Measurements from ENCODE around the gene DCUN1D2.

The DCUN1D2 gene

GRCh38 chr13:113519556-113519955 lies 29.0 kb upstream of the DCUN1D2 start:
- no peak for DNase-seq (ENCODE audit: low read depth)

- no peak for DNase-seq (ENCODE audit: low read depth)
Measured at GRCh38 chr13:113518076-113518803, 27.7 kb upstream of the DCUN1D2 start.

GRCh38 chr13:113514847-113515246 lies 24.3 kb upstream of the DCUN1D2 start:
- DNase-seq (ENCODE audit: low read depth), result no peak

- DNase-seq (ENCODE audit: low read depth), result no peak
Measured at GRCh38 chr13:113513761-113514160, 23.2 kb upstream of the DCUN1D2 start.

- no peak for DNase-seq (ENCODE audit: low read depth)
Measured at GRCh38 chr13:113511361-113511760, 20.9 kb upstream of the DCUN1D2 start.

GRCh38 chr13:113510871-113511270 lies 20.4 kb upstream of the DCUN1D2 start:
- no peak for DNase-seq (ENCODE audit: low read depth)

- no peak for DNase-seq (ENCODE audit: low read depth)
Measured at GRCh38 chr13:113509989-113510388, 19.5 kb upstream of the DCUN1D2 start.

- DNase-seq (ENCODE audit: low read depth), result no peak
Measured at GRCh38 chr13:113508521-113509254, 18.2 kb upstream of the DCUN1D2 start.

- no peak for DNase-seq (ENCODE audit: low read depth)
Measured at GRCh38 chr13:113507505-113508345, 17.2 kb upstream of the DCUN1D2 start.

GRCh38 chr13:113506871-113507388 lies 16.4 kb upstream of the DCUN1D2 start:
- no peak for DNase-seq (ENCODE audit: low read depth)

GRCh38 chr13:113506025-113506685 lies 15.6 kb upstream of the DCUN1D2 start:
- DNase-seq (ENCODE audit: low read depth), result no peak

- DNase-seq (ENCODE audit: low read depth), result no peak
Measured at GRCh38 chr13:113502686-113503085, 12.2 kb upstream of the DCUN1D2 start.

- DNase-seq (ENCODE audit: low read depth), result no peak
Measured at GRCh38 chr13:113500530-113501265, 10.2 kb upstream of the DCUN1D2 start.

- DNase-seq (ENCODE audit: low read depth), result no peak
Measured at GRCh38 chr13:113499936-113500335, 9.4 kb upstream of the DCUN1D2 start.

GRCh38 chr13:113498905-113499304 lies 8.4 kb upstream of the DCUN1D2 start:
- no peak for DNase-seq (ENCODE audit: low read depth)

GRCh38 chr13:113497217-113497616 lies 6.7 kb upstream of the DCUN1D2 start:
- DNase-seq (ENCODE audit: low read depth), result no peak

GRCh38 chr13:113495494-113496210 lies 5.1 kb upstream of the DCUN1D2 start:
- no peak for DNase-seq (ENCODE audit: low read depth)

GRCh38 chr13:113493315-113493951 lies 2.9 kb upstream of the DCUN1D2 start:
- no peak for DNase-seq (ENCODE audit: low read depth)

- DNase-seq (ENCODE audit: low read depth), result no peak
Measured at GRCh38 chr13:113491982-113492381, 1.5 kb upstream of the DCUN1D2 start.

- no peak for DNase-seq (ENCODE audit: low read depth)
Measured at GRCh38 chr13:113491418-113491883, 940 bp upstream of the DCUN1D2 start.

Data from stimulated activated CD8-positive, alpha-beta memory T cell treated with anti-CD3 and anti-CD28 coated beads, Interleukin-15, amount 100 ng/mL, for 1 hour (primary cell).